HCT116 (cell line): ENCODE data around the gene TNNC1.

ENCODE experiments used
- ATF3 ChIP-seq: IDR thresholded peaks from 2 replicates; pipeline ENCODE4 v1.6.1; 2012
- CTCF ChIP-seq, 3 experiments: fragments of 200-600 bp in 1 of 3; sonication (generic) in 1 of 3; IDR thresholded peaks in 2 of 3; conservative IDR thresholded peaks in 1 of 3; 2 replicates each; pipeline ENCODE4 v1.5.1; 2012 to 2017; ENCODE audit warnings: low read depth in 2 of 3, low read length in 2 of 3, antibody characterized with exemption in 1 of 3, borderline replicate concordance in 1 of 3, control low read depth in 1 of 3, mild to moderate bottlenecking in 1 of 3, mixed read lengths in 1 of 3, mixed run types in 1 of 3, moderate library complexity in 1 of 3; ENCODE audit not compliant: insufficient read depth in 1 of 3
- EZH2phosphoT487 ChIP-seq: fragments of 200-600 bp; IDR thresholded peaks from 2 replicates; pipeline ENCODE4 v1.6.1; 2018; ENCODE audit warnings: antibody characterized with exemption, borderline replicate concordance
- RAD21 ChIP-seq: IDR thresholded peaks from 2 replicates; pipeline ENCODE4 v1.6.1; 2012; ENCODE audit warnings: low read depth, mild to moderate bottlenecking
- SIN3A ChIP-seq: IDR thresholded peaks from 2 replicates; pipeline ENCODE4 v1.6.1; 2012; ENCODE audit warnings: low read depth
- ZNF274 ChIP-seq: fragments of 200-500 bp; sonication (Bioruptor generic); IDR thresholded peaks from 2 replicates; pipeline ENCODE4 v1.6.1; 2014; ENCODE audit warnings: mild to moderate bottlenecking, low read depth, low read length, inconsistent platforms

GRCh38 chr3:52404391-52404790 is 49.5 kb downstream of the TNNC1 start:
- no peak for TF ChIP-seq ZNF274
- TF ChIP-seq CTCF (IDR thresholded peaks at IDR 0.05 in 2 of 3, conservative IDR thresholded peaks at IDR 0.05 in 1 of 3; ENCODE audit: borderline replicate concordance in 1 of 3, insufficient read depth in 1 of 3, low read depth in 2 of 3, low read length in 2 of 3), result no peak
- TF ChIP-seq ATF3, result no peak
- TF ChIP-seq SIN3A, result no peak
- no peak for TF ChIP-seq EZH2phosphoT487
- no peak for TF ChIP-seq RAD21
